Measurements from ENCODE around the gene MRPL44.

DNA sequence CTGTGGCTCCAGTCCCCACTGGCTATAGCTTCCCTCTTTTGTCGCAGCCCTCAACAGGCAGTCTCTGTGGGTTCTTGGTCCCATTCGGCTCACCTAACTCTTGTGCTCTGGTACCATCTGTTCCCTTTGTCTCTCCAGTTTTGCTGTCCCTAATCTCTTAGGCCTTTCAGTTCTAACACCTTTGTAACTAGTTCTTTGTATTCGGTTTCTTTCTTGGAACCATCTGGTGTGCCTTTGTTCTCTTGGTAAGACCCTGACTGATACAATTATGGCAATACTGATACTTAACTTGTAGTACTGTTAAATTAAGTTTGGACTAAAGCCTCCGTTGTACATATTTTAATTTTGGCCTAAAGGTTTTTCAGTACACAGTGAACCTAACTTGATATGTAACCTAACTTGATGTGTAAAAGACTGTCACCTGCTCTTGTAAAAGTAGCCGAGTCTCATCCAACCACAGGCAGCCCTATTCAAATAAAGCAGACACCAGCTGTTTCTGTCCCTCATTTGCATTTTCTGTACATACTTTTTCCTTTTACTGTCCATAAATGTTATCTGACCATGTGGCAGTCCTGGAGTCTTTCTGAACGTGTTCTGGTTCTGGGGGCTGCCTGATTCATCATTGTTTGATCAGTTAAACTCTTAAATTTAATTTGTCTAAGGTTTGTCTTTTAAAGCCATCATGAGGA is 4.8 kb upstream of the MRPL44 start:
- TF ChIP-seq EZH2phosphoT487 (IDR thresholded peaks at IDR 0.05; ENCODE audit: borderline replicate concordance, low read length) (no peak), CTCF (conservative IDR thresholded peaks at IDR 0.05; ENCODE audit: low read depth, low read length) (no peak)
